ENCODE measurements around the gene OPRM1. TPM values are rescaled to one million over a fixed set of nuclear protein-coding genes. Genes with fewer than 3 reads are reported as not detected.

Gene OPRM1
- total RNA-seq, 1 donor from 2014 or later, result not detected

GRCh38 chr6:154134471-154135147 is 95.6 kb downstream of the OPRM1 start:
- DNase-seq (ENCODE audit: low spot score), result no peak
- H3K27me3 Mint-ChIP-seq (ENCODE audit: insufficient read depth), result no peaks in the 10 kb centered on the region
- no peaks in the 10 kb centered on the region for H3K4me1 Mint-ChIP-seq (ENCODE audit: low read depth)
- no peaks in the 10 kb centered on the region for H3K36me3 Mint-ChIP-seq (ENCODE audit: low read depth)
- H3K27ac Mint-ChIP-seq, result no peak overlapping the region
- H3K4me3 Mint-ChIP-seq, result no peak overlapping the region
- intact Hi-C loops (cut with micrococcal nuclease), result no loop called here
- H3K9me3 Mint-ChIP-seq, result no peaks in the 10 kb centered on the region

DNA sequence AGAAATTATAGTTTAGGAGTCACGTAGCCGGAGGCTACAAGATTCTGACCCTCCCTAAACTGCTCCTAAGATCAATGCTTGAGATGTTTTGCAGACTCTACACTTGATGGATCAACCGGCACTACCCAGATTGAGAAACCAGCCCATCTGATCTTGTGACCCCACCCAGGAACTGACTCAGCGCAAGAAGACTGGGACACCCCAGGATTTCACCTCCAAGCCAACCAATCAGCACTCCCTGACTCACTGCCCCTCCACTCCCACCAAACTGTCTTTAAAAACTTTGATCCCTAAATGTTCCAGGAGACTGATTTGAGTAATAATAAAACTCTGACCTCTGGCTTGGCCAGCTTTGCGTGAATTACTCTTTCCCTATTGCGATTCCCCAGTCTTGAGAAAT is 99.8 kb downstream of the OPRM1 start:
- H3K9me3 Mint-ChIP-seq, result no peaks in the 10 kb centered on the region
- DNase-seq (ENCODE audit: low spot score), result no peak

DNA sequence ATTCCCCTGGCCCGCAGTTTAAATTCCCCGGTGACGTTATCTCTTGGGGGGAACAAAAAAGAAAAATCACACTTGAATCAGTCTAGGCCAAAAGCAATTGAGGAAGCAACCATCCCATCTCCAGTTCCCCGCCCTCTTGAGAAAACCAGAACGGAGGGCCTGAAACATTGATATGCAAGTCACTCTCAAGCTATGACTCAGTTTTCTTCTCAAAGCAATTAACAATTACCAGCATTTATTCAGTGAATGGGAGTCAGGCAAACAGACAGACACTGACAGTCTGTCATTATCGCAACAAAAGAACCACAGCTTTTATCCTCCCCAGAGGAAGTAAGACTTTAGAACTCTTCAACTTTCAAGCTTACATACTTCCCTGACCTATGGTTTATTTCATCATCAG is 100.9 kb downstream of the OPRM1 start:
- intact Hi-C loops (cut with micrococcal nuclease), result no loop called here
- Mint-ChIP-seq H3K4me1 (ENCODE audit: low read depth) (no peaks in the 10 kb centered on the region), H3K4me3 (no peak overlapping the region), H3K27ac (no peak overlapping the region), H3K36me3 (ENCODE audit: low read depth) (no peaks in the 10 kb centered on the region), H3K27me3 (ENCODE audit: insufficient read depth) (peaks cover 3% of the 10 kb centered on the region), H3K9me3 (no peaks in the 10 kb centered on the region)
- no peak for DNase-seq (ENCODE audit: low spot score)

More for the DNA sequence above, 99.8 kb downstream of the OPRM1 start:
- Mint-ChIP-seq H3K4me3 (no peak overlapping the region), H3K4me1 (ENCODE audit: low read depth) (no peaks in the 10 kb centered on the region), H3K27me3 (ENCODE audit: insufficient read depth) (peaks cover 3% of the 10 kb centered on the region), H3K27ac (no peak overlapping the region), H3K36me3 (ENCODE audit: low read depth) (no peaks in the 10 kb centered on the region)
- intact Hi-C loops (cut with micrococcal nuclease), result no loop called here

GRCh38 chr6:154140743-154141142 is 101.7 kb downstream of the OPRM1 start:
- intact Hi-C loops (cut with micrococcal nuclease), result no loop called here
- H3K4me3 Mint-ChIP-seq, result no peak overlapping the region

GRCh38 chr6:154143753-154144152 is 104.7 kb downstream of the OPRM1 start:
- Mint-ChIP-seq H3K4me3 (no peak overlapping the region), H3K27ac (no peak overlapping the region), H3K36me3 (ENCODE audit: low read depth) (no peaks in the 10 kb centered on the region), H3K27me3 (ENCODE audit: insufficient read depth) (peaks cover 3% of the 10 kb centered on the region), H3K4me1 (ENCODE audit: low read depth) (no peaks in the 10 kb centered on the region), H3K9me3 (no peaks in the 10 kb centered on the region)
- DNase-seq (ENCODE audit: low spot score), result no peak
- intact Hi-C loops (cut with micrococcal nuclease), result no loop called here

More at GRCh38 chr6:154140743-154141142, 101.7 kb downstream of the OPRM1 start:
- Mint-ChIP-seq H3K27ac (no peak overlapping the region), H3K36me3 (ENCODE audit: low read depth) (no peaks in the 10 kb centered on the region), H3K27me3 (ENCODE audit: insufficient read depth) (peaks cover 3% of the 10 kb centered on the region), H3K4me1 (ENCODE audit: low read depth) (no peaks in the 10 kb centered on the region), H3K9me3 (no peaks in the 10 kb centered on the region)
- DNase-seq (ENCODE audit: low spot score), result no peak

- Mint-ChIP-seq H3K9me3 (no peaks in the 10 kb centered on the region), H3K4me3 (no peak overlapping the region), H3K27me3 (ENCODE audit: insufficient read depth) (peaks cover 7% of the 10 kb centered on the region), H3K36me3 (ENCODE audit: low read depth) (peaks cover 3% of the 10 kb centered on the region), H3K4me1 (ENCODE audit: low read depth) (peaks cover 26% of the 10 kb centered on the region), H3K27ac (no peak overlapping the region)
- intact Hi-C loops (cut with micrococcal nuclease), result loop anchor here (1.0 to 10.0 kb wide), 5 partner anchors 123 to 650 kb away; no protein-coding TSS in a partner anchor
- DNase-seq (ENCODE audit: low spot score), result peak; percentile 19
Observed at GRCh38 chr6:154154389-154154967, 115.4 kb downstream of the OPRM1 start.

DNA sequence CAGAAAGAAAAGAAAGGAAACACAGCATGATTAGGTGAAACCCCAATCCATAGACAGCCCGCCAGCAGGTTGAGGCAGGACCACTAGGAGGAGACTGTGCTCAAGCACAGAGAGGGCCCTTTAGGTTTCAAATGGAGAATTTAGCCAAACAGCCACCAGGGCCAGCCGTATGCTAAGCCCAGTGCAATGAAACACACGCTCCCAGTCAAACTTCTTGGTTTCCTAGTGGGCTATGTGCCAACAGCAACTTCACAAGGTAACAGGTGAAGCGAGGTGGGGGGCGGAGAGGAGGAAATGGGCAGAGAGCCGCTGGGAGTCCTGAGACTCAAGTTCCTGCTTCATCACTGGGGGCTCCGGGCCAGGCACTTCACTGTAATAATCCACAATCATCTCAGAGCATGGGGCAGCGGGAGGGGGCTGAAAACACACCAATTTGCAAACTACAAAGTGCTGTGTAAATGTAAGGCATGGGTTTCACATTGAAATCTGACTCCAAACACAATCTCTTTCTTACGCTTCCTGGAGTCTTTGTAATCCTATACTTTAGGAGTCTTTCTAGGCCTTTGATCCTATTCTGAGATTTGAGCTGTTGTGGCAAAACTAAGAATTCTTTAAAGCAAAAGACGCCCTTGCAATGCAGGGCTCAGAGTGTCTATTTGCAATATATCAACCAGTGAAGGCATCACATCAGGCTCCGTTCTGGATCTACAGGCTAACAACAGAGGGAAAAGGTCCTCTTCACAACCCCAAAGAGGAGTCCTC is 117.3 kb downstream of the OPRM1 start:
- Mint-ChIP-seq H3K9me3 (no peaks in the 10 kb centered on the region), H3K36me3 (ENCODE audit: low read depth) (peaks cover 3% of the 10 kb centered on the region), H3K27me3 (ENCODE audit: insufficient read depth) (peaks cover 5% of the 10 kb centered on the region), H3K4me3 (peak overlapping the region; percentile 43), H3K27ac (peak overlapping the region; percentile 84), H3K4me1 (ENCODE audit: low read depth) (peaks cover 26% of the 10 kb centered on the region)
- intact Hi-C loops (cut with micrococcal nuclease), result loop anchor here (1.0 to 10.0 kb wide), 8 partner anchors 73 to 648 kb away; no protein-coding TSS in a partner anchor
- DNase-seq (ENCODE audit: low spot score), result peak; percentile 26

DNA sequence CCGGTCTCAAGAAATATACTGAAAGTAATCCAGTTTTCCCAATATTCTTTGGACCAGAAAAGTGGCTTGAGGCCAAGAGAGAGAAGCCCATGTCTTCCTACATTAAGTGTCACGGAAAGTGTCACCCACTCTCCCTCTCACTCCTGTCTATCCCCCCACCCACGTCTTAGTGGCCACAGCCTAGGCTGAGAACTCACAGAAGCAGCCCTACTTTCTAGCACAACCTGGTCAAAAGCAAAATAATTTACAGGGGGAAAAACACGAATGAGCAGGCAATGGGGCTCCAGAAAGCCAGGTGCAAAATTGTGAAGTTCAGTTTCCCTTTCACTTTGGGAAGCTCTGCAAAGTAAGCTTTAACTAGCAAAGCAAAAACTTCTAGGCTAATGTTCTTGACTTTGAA is 118.0 kb downstream of the OPRM1 start:
- peaks cover 5% of the 10 kb centered on the region for H3K27me3 Mint-ChIP-seq (ENCODE audit: insufficient read depth)
- peaks cover 26% of the 10 kb centered on the region for H3K4me1 Mint-ChIP-seq (ENCODE audit: low read depth)
- intact Hi-C loops (cut with micrococcal nuclease), result loop anchor here (2.0 to 10.0 kb wide), 4 partner anchors 198 to 648 kb away; no protein-coding TSS in a partner anchor
- H3K9me3 Mint-ChIP-seq, result no peaks in the 10 kb centered on the region
- peak overlapping the region; percentile 84 for H3K27ac Mint-ChIP-seq
- peak; percentile 5 for DNase-seq (ENCODE audit: low spot score)
- peak overlapping the region; percentile 62 for H3K4me3 Mint-ChIP-seq
- peaks cover 3% of the 10 kb centered on the region for H3K36me3 Mint-ChIP-seq (ENCODE audit: low read depth)

DNA sequence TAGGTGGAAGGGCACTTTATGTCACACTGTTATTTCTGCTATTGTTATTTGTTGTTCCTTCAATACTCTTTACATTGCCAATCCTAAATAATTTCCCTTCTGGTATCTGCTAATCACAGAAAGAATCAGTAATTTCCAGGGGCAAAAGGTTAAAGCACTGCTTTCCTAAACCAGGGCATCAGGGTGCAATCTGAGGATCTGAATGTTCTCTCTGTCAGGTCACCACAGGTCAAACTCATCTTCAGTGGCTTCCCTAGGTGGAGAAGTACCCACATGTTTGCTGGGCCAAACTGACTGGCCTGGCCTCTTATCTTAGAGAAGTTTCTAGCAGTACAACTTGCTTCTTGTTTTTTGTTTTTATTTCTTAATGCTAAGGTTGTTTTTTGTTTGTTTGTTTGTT is 118.7 kb downstream of the OPRM1 start:
- peak overlapping the region; percentile 62 for H3K4me3 Mint-ChIP-seq
- intact Hi-C loops (cut with micrococcal nuclease), result loop anchor here (2.0 to 10.0 kb wide), 4 partner anchors 197 to 647 kb away; no protein-coding TSS in a partner anchor
- peaks cover 5% of the 10 kb centered on the region for H3K27me3 Mint-ChIP-seq (ENCODE audit: insufficient read depth)
- H3K9me3 Mint-ChIP-seq, result no peaks in the 10 kb centered on the region
- peaks cover 26% of the 10 kb centered on the region for H3K4me1 Mint-ChIP-seq (ENCODE audit: low read depth)
- H3K27ac Mint-ChIP-seq, result no peak overlapping the region
- peaks cover 3% of the 10 kb centered on the region for H3K36me3 Mint-ChIP-seq (ENCODE audit: low read depth)
- DNase-seq (ENCODE audit: low spot score), result no peak

DNA sequence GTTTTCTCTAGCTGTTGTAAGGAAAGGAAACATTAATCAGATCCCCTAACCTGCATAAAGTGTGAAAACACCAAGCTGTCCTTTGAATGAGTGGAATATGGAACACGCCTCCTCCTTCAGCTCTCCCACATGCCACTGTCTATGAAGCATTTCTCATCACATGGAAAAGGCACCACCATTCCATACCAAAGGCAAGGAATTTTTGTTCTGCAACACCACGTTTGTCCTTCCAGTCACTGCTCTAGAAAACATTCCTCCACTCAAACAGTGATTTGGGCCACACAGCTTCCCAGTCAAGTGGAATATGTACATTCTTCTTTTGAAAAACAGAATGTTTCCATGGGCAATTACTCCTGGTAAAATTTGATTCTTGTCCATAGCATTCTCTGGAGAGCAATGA is 120.1 kb downstream of the OPRM1 start:
- Mint-ChIP-seq H3K36me3 (ENCODE audit: low read depth) (peaks cover 3% of the 10 kb centered on the region), H3K4me3 (no peak overlapping the region), H3K4me1 (ENCODE audit: low read depth) (peaks cover 26% of the 10 kb centered on the region), H3K27ac (no peak overlapping the region), H3K9me3 (no peaks in the 10 kb centered on the region), H3K27me3 (ENCODE audit: insufficient read depth) (peaks cover 2% of the 10 kb centered on the region)
- no peak for DNase-seq (ENCODE audit: low spot score)
- intact Hi-C loops (cut with micrococcal nuclease), result loop anchor here (10.0 kb wide), 2 partner anchors 346 to 646 kb away; no protein-coding TSS in a partner anchor

DNA sequence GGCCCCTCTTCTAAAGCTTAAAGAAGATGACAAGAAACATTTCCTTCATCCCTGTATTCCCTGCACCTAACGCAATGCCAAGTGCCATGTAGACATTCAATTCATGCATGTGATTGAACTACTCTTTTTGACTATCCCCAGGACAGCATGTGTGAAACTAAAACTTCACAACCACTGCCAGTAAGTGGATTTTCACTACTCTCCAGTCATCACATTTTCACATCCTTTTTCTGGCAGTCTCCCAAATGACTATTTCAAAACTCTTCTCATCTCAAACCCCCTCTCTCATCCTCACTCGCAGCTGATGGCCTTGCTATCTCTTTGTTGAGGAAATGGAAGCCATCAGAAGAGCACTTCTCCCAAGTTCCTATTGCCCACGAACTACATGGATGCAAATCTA is 122.6 kb downstream of the OPRM1 start:
- H3K4me1 Mint-ChIP-seq (ENCODE audit: low read depth), result peaks cover 16% of the 10 kb centered on the region
- H3K27ac Mint-ChIP-seq, result no peak overlapping the region
- H3K27me3 Mint-ChIP-seq (ENCODE audit: insufficient read depth), result no peaks in the 10 kb centered on the region
- no peak overlapping the region for H3K4me3 Mint-ChIP-seq
- intact Hi-C loops (cut with micrococcal nuclease), result no loop called here
- H3K9me3 Mint-ChIP-seq, result no peaks in the 10 kb centered on the region
- DNase-seq (ENCODE audit: low spot score), result no peak
- peaks cover 6% of the 10 kb centered on the region for H3K36me3 Mint-ChIP-seq (ENCODE audit: low read depth)

- peaks cover 4% of the 10 kb centered on the region for H3K4me1 Mint-ChIP-seq (ENCODE audit: low read depth)
Observed at GRCh38 chr6:154164397-154164796, 125.4 kb downstream of the OPRM1 start.

DNA sequence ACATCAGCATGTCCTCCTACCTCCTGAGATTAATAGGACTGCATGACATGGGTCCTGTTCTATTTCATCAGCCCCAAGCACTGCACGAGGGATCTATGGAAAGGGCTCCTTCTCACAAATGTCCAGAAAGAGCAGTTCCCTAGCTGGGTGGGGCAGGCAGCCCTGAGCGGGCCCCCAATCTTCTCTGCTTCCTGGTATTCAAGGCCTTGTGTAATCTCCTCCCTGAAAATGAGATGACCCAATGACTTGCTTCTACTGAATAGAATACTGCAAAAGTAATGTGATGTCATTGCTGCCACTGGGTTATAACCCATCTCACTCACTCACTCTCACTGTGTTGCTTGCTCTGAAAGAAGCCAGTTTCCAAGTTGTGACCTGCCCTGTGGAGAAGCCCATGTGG is 126.4 kb downstream of the OPRM1 start:
- H3K4me1 Mint-ChIP-seq (ENCODE audit: low read depth), result peaks cover 7% of the 10 kb centered on the region
- H3K4me3 Mint-ChIP-seq, result no peak overlapping the region
- no peak overlapping the region for H3K27ac Mint-ChIP-seq
- intact Hi-C loops (cut with micrococcal nuclease), result no loop called here
- DNase-seq (ENCODE audit: low spot score), result no peak
- H3K27me3 Mint-ChIP-seq (ENCODE audit: insufficient read depth), result no peaks in the 10 kb centered on the region
- no peaks in the 10 kb centered on the region for H3K9me3 Mint-ChIP-seq
- peaks cover 6% of the 10 kb centered on the region for H3K36me3 Mint-ChIP-seq (ENCODE audit: low read depth)

More at GRCh38 chr6:154164397-154164796, 125.4 kb downstream of the OPRM1 start:
- Mint-ChIP-seq H3K27me3 (ENCODE audit: insufficient read depth) (no peaks in the 10 kb centered on the region), H3K27ac (no peak overlapping the region), H3K9me3 (no peaks in the 10 kb centered on the region), H3K4me3 (no peak overlapping the region), H3K36me3 (ENCODE audit: low read depth) (peaks cover 6% of the 10 kb centered on the region)
- intact Hi-C loops (cut with micrococcal nuclease), result no loop called here
- no peak for DNase-seq (ENCODE audit: low spot score)

All from activated T-helper 1 cell treated with anti-CD3 and anti-CD28 coated beads, Interleukin-12 subunit alpha, Interleukin-12 subunit beta, Interleukin-2, Interleukin-4 antibody, amounts not matched to agents 30 ng/mL and 10 ng/mL and 1 ng/mL, durations not matched to agents 14 hours and 24 hours and 36 hours (primary cell).